DOHH2 (cell line): ENCODE measurements around the gene PDPR.
"Not testable (repeated sequence)": the region's sequence is repeated elsewhere in the genome, so short reads cannot be mapped to it uniquely, and the experiment has no call there.

ENCODE experiments used
- H3F3A ChIP-seq: fragments of 200-600 bp; sonication (generic), shearing (Covaris generic); 2 replicates; pipeline ENCODE4 v1.6.0; 2016; ENCODE audit warnings: antibody characterized with exemption, mild to moderate bottlenecking; ENCODE audit not compliant: control insufficient read depth, insufficient read depth
- H3K27ac ChIP-seq: fragments of 200-600 bp; sonication (generic); 2 replicates; pipeline ENCODE4 v1.5.1; 2014; ENCODE audit warnings: low read depth, mild to moderate bottlenecking, low read length, moderate library complexity
- H3K27me3 ChIP-seq: fragments of 200-600 bp; sonication (generic); 2 replicates; pipeline ENCODE4 v1.6.1; 2014; ENCODE audit warnings: mild to moderate bottlenecking, low read length, mixed read lengths; ENCODE audit not compliant: control insufficient read depth
- H3K36me3 ChIP-seq: fragments of 200-600 bp; sonication (generic); 2 replicates; pipeline ENCODE4 v1.6.1; 2014; ENCODE audit warnings: mild to moderate bottlenecking, low read length, moderate library complexity, mixed read lengths; ENCODE audit not compliant: control insufficient read depth
- H3K4me1 ChIP-seq: fragments of 200-600 bp; sonication (generic); 2 replicates; pipeline ENCODE4 v1.6.1; 2014; ENCODE audit warnings: mild to moderate bottlenecking, low read length, mixed read lengths; ENCODE audit not compliant: control insufficient read depth
- H3K4me2 ChIP-seq: fragments of 200-600 bp; sonication (generic); 2 replicates; pipeline ENCODE4 v1.6.0; 2014; ENCODE audit warnings: mild to moderate bottlenecking, low read length, moderate library complexity
- H3K4me3 ChIP-seq: fragments of 200-600 bp; sonication (generic); 2 replicates; pipeline ENCODE4 v1.5.1; 2014; ENCODE audit warnings: mild to moderate bottlenecking, low read length, mixed read lengths
- H3K79me2 ChIP-seq: fragments of 200-600 bp; sonication (generic); 2 replicates; pipeline ENCODE4 v1.6.1; 2014; ENCODE audit warnings: mild to moderate bottlenecking, low read length, mixed read lengths; ENCODE audit not compliant: control insufficient read depth
- H3K9me2 ChIP-seq: fragments of 200-600 bp; sonication (generic); replicated peaks from 2 replicates; pipeline ENCODE4 v1.6.1; 2014; ENCODE audit warnings: mild to moderate bottlenecking, low read length, mixed read lengths; ENCODE audit not compliant: control insufficient read depth
- H3K9me3 ChIP-seq: fragments of 200-600 bp; sonication (generic); 2 replicates; pipeline ENCODE4 v1.6.1; 2014; ENCODE audit warnings: antibody characterized with exemption, low read length, mixed read lengths; ENCODE audit not compliant: control insufficient read depth, insufficient read depth
- H4K20me1 ChIP-seq: fragments of 200-600 bp; sonication (generic); 2 replicates; pipeline ENCODE4 v1.6.0; 2014; ENCODE audit warnings: low read depth, mild to moderate bottlenecking, antibody characterized with exemption, low read length, moderate library complexity; ENCODE audit not compliant: control insufficient read depth, insufficient read depth
- EZH2phosphoT487 ChIP-seq: fragments of 200-600 bp; sonication (generic); IDR thresholded peaks from 2 replicates; pipeline ENCODE4 v1.6.1; 2017; ENCODE audit warnings: borderline replicate concordance, mild to moderate bottlenecking, antibody characterized with exemption, low read length, moderate library complexity, mixed read lengths
- TF ChIP-seq, protein P1 (sequence below): fragments of 200-600 bp; sonication (generic); IDR thresholded peaks from one replicate; pipeline ENCODE4 v1.5.1; 2014; ENCODE audit warnings: antibody characterized with exemption, mild to moderate bottlenecking, low read depth, low read length; ENCODE audit not compliant: poor library complexity, severe bottlenecking

PDPR gene

DNA sequence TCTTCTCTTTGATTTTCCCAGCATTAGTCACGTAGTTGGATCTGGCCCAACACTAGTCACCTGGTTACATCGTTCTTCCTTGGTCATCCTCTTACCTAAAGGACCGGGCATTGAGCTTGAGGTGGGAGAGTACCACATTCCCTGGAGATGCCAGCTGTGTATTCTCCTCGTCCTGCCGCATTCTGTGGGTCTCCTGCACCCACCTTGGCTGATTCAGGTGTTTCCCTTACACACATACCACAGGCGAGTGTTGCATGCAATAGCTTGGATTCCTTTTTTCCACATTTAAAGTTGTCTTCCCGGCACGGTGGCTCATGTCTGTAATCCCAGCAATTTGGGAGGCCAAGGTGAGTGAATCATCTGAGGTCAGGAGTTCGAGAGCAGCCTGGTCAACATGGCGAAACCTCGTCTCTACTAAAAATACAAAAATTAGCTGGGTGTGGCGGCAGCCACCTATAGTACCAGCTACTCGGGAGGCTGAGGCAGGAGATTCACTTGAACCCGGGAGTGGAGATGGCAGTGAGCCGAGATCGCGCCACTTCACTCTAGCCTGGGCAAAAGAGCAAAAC is 37.9 kb downstream of the PDPR start:
- no peaks in the 10 kb centered on the region for H3F3A ChIP-seq
- H3K9me2 ChIP-seq, result no peaks in the 10 kb centered on the region
- H3K36me3 ChIP-seq, result peaks cover 72% of the 10 kb centered on the region
- H3K27ac ChIP-seq, result no peak overlapping the region
- TF ChIP-seq, protein P1, sequence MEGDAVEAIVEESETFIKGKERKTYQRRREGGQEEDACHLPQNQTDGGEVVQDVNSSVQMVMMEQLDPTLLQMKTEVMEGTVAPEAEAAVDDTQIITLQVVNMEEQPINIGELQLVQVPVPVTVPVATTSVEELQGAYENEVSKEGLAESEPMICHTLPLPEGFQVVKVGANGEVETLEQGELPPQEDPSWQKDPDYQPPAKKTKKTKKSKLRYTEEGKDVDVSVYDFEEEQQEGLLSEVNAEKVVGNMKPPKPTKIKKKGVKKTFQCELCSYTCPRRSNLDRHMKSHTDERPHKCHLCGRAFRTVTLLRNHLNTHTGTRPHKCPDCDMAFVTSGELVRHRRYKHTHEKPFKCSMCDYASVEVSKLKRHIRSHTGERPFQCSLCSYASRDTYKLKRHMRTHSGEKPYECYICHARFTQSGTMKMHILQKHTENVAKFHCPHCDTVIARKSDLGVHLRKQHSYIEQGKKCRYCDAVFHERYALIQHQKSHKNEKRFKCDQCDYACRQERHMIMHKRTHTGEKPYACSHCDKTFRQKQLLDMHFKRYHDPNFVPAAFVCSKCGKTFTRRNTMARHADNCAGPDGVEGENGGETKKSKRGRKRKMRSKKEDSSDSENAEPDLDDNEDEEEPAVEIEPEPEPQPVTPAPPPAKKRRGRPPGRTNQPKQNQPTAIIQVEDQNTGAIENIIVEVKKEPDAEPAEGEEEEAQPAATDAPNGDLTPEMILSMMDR, result no peak
- no peak for TF ChIP-seq EZH2phosphoT487
- no peaks in the 10 kb centered on the region for H3K9me3 ChIP-seq
- no peaks in the 10 kb centered on the region for H4K20me1 ChIP-seq
- no peaks in the 10 kb centered on the region for H3K27me3 ChIP-seq
- H3K4me2 ChIP-seq, result no peak overlapping the region
- H3K4me3 ChIP-seq, result no peak overlapping the region
- no peaks in the 10 kb centered on the region for H3K4me1 ChIP-seq
- no peaks in the 10 kb centered on the region for H3K79me2 ChIP-seq

DNA sequence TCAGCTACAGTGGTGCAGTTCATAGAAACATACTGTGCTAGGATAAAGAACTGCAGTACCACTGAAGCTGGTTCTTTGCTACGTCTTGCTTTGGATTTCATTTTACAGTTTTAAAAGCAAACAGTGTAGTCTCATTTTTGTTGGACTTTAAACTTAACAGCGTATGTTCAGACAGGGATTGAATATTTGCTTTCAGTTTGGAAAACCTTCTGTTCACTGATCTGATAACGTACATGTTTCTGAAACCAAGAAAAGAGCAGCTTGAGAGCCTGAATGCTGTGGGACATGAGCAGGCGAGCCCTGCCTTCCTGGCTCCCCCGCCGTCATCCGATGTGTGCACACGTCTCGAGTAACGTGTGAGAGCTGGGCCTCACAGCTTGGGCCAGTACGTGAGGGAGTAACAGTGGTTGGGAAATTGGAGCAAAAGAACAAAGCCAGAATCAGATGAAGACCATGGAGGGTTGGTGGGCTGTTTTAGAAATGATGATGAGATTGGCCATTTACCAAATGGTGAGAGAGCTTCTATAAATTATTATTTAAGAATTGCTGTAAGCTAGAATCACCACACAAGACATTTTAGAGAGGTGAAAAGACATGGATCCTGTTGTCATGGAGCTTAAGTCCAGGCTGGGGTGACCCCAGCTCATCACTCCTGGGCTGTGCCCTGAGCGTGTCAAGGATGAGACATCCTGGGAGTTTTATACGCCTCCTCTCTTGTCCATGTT is 38.6 kb downstream of the PDPR start:
- H3K27me3 ChIP-seq, result no peaks in the 10 kb centered on the region
- peaks cover 79% of the 10 kb centered on the region for H3K36me3 ChIP-seq
- no peaks in the 10 kb centered on the region for H3K79me2 ChIP-seq
- H4K20me1 ChIP-seq, result no peaks in the 10 kb centered on the region
- no peak overlapping the region for H3K27ac ChIP-seq
- H3K4me2 ChIP-seq, result no peak overlapping the region
- no peaks in the 10 kb centered on the region for H3K4me1 ChIP-seq
- H3K9me2 ChIP-seq, result no peaks in the 10 kb centered on the region
- no peak for TF ChIP-seq EZH2phosphoT487
- TF ChIP-seq, protein P1, result no peak
- H3K4me3 ChIP-seq, result no peak overlapping the region
- H3F3A ChIP-seq, result no peaks in the 10 kb centered on the region
- no peaks in the 10 kb centered on the region for H3K9me3 ChIP-seq

DNA sequence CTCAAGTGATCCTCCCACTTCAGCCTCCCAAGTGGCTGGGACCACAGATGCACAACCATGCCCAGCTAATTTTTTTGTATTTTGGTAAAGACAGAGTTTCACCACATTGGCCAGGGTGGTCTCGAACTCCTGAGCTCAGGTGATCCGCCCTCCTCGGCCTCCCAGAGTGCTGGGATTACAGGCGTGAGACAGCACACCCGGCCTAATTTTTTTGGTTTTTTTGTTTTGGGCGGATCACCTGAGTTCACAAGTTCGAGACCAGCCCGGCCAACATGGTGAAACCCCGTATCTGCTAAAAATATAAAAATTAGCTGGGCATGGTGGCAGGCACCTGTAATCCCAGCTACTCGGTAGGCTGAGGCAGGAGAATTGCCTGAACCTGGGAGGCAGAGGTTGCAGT is 40.6 kb downstream of the PDPR start:
- not testable (repeated sequence) for H3K9me2 ChIP-seq, H3K4me2 ChIP-seq, H3K4me3 ChIP-seq, H3K79me2 ChIP-seq, H4K20me1 ChIP-seq, H3F3A ChIP-seq, H3K9me3 ChIP-seq, H3K27me3 ChIP-seq, H3K4me1 ChIP-seq, H3K27ac ChIP-seq
- peaks cover 87% of the 10 kb centered on the region for H3K36me3 ChIP-seq

DNA sequence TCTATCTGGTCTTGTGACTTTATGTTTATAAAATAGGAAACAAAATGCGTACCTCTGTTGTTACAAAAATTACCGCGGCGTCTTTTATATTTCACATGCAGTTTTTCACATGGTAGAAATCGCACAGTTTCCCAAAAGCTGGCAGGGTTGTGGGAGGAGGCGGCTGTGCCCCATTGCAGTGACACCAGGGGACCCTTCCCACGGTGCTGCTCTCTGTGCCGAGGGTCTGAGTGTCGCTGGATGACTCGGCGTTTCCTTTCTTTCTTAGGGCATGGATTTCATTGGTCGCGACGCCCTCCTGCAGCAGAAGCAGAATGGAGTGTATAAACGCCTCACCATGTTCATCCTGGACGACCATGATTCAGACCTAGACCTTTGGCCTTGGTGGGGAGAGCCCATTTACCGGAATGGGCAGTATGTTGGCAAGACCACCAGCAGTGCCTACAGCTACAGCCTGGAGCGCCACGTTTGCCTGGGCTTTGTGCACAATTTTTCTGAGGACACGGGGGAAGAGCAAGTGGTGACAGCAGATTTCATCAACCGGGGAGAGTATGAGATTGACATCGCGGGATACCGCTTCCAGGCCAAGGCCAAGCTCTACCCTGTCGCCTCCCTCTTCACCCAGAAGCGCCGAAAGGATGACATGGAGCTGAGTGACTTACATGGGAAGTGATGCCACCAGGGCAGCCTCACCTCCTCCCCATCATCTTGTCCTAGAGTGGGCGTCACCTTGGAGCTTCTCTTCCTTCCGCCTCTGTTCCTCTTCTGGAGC is 42.3 kb downstream of the PDPR start:
- no peak overlapping the region for H3K4me3 ChIP-seq
- no peaks in the 10 kb centered on the region for H3K9me3 ChIP-seq
- TF ChIP-seq EZH2phosphoT487, result no peak
- TF ChIP-seq, protein P1, result no peak
- no peaks in the 10 kb centered on the region for H3K79me2 ChIP-seq
- no peaks in the 10 kb centered on the region for H3K4me1 ChIP-seq
- H3K36me3 ChIP-seq, result peaks cover 88% of the 10 kb centered on the region
- H3F3A ChIP-seq, result no peaks in the 10 kb centered on the region
- no peak overlapping the region for H3K27ac ChIP-seq
- no peaks in the 10 kb centered on the region for H3K9me2 ChIP-seq
- no peak overlapping the region for H3K4me2 ChIP-seq
- H4K20me1 ChIP-seq, result peaks cover 8% of the 10 kb centered on the region; the same call in 1 of the 2 replicates
- H3K27me3 ChIP-seq, result no peaks in the 10 kb centered on the region
